Activated CD4-positive, alpha-beta T cell treated with anti-CD3 and anti-CD28 coated beads, Interleukin-10, Interleukin-2, amounts not matched to agents 100 ng/mL and 50 ng/mL, durations not matched to agents 16 hours and 8 hours (primary cell): ENCODE measurements around the gene DPF3.
A peak's percentile ranks its signal among the peaks of the same experiment; 100 is the strongest.

Experiments used
- DNase-seq: peaks from one replicate; pipeline ENCODE4 v3.0.0-alpha.2; 2020

DPF3 gene

GRCh38 chr14:72583316-72584272 lies 310.3 kb downstream of the DPF3 start:
- no peak for DNase-seq

- DNase-seq = peak; percentile 38
Measured at GRCh38 chr14:72582582-72582981, 311.3 kb downstream of the DPF3 start.

- DNase-seq = no peak
Measured at GRCh38 chr14:72578514-72578913, 315.4 kb downstream of the DPF3 start.

- DNase-seq = no peak
Measured at GRCh38 chr14:72577521-72577920, 316.4 kb downstream of the DPF3 start.

GRCh38 chr14:72576258-72576657 lies 317.6 kb downstream of the DPF3 start:
- no peak for DNase-seq

GRCh38 chr14:72574715-72575114 lies 319.2 kb downstream of the DPF3 start:
- no peak for DNase-seq

- DNase-seq = no peak
Measured at GRCh38 chr14:72573725-72574417, 320.0 kb downstream of the DPF3 start.
